ENCODE data around the gene FOXP1.
A peak's percentile ranks its signal among the peaks of the same experiment; 100 is the strongest.

FOXP1 gene

GRCh38 chr3:71397046-71397445, 186.5 kb downstream of the FOXP1 start:
- Histone ChIP-seq H2AFZ (ENCODE audit: low read depth, low read length) (no peak overlapping the region), H3K4me1 (ENCODE audit: low read length) (peaks cover 61% of the 10 kb centered on the region)
- TF ChIP-seq EZH2phosphoT487 (IDR thresholded peaks at IDR 0.05; ENCODE audit: low read depth) (no peak), CTCF (IDR thresholded peaks at IDR 0.05; ENCODE audit: low read depth, low read length) (peak; percentile 48)

GRCh38 chr3:71395927-71396695, 187.4 kb downstream of the FOXP1 start:
- H3K79me2 ChIP-seq (ENCODE audit: low read length): no peaks in the 10 kb centered on the region
- no peaks in the 10 kb centered on the region for H3K9me3 ChIP-seq (ENCODE audit: insufficient read depth, low read length)
- TF ChIP-seq EZH2phosphoT487 (IDR thresholded peaks at IDR 0.05; ENCODE audit: low read depth) (no peak), CTCF (IDR thresholded peaks at IDR 0.05; ENCODE audit: low read depth, low read length) (no peak)
- H3K4me1 ChIP-seq (ENCODE audit: low read length): peaks cover 70% of the 10 kb centered on the region
- no peak overlapping the region for H3K9ac ChIP-seq (ENCODE audit: low read length)
- H3K27me3 ChIP-seq (ENCODE audit: low read depth, low read length): peaks cover 69% of the 10 kb centered on the region
- H3K27ac ChIP-seq (ENCODE audit: low read length): no peak overlapping the region
- no peak overlapping the region for H2AFZ ChIP-seq (ENCODE audit: low read depth, low read length)
- no peaks in the 10 kb centered on the region for H3K36me3 ChIP-seq (replicated peaks; ENCODE audit: low read depth, low read length)
- H3K4me2 ChIP-seq (ENCODE audit: low read length): no peak overlapping the region
- H4K20me1 ChIP-seq (ENCODE audit: insufficient read depth, low read length): peaks cover 3% of the 10 kb centered on the region; the same call in 1 of the 2 replicates
- H3K4me3 ChIP-seq (ENCODE audit: low read length): no peak overlapping the region

More at GRCh38 chr3:71397046-71397445, 186.5 kb downstream of the FOXP1 start:
- peaks cover 74% of the 10 kb centered on the region for H3K27me3 ChIP-seq (ENCODE audit: low read depth, low read length)
- no peaks in the 10 kb centered on the region for H3K9me3 ChIP-seq (ENCODE audit: insufficient read depth, low read length)
- no peaks in the 10 kb centered on the region for H3K79me2 ChIP-seq (ENCODE audit: low read length)
- peak overlapping the region; percentile 74 for H3K4me2 ChIP-seq (ENCODE audit: low read length)
- H3K9ac ChIP-seq (ENCODE audit: low read length): no peak overlapping the region
- H3K36me3 ChIP-seq (replicated peaks; ENCODE audit: low read depth, low read length): no peaks in the 10 kb centered on the region
- no peak overlapping the region for H3K27ac ChIP-seq (ENCODE audit: low read length)
- peaks cover 3% of the 10 kb centered on the region; the same call in 1 of the 2 replicates for H4K20me1 ChIP-seq (ENCODE audit: insufficient read depth, low read length)
- H3K4me3 ChIP-seq (ENCODE audit: low read length): no peak overlapping the region

GRCh38 chr3:71395470-71395869, 188.1 kb downstream of the FOXP1 start:
- no peak overlapping the region for H3K27ac ChIP-seq (ENCODE audit: low read length)
- no peaks in the 10 kb centered on the region for H3K9me3 ChIP-seq (ENCODE audit: insufficient read depth, low read length)
- TF ChIP-seq CTCF (IDR thresholded peaks at IDR 0.05; ENCODE audit: low read depth, low read length) (no peak), EZH2phosphoT487 (IDR thresholded peaks at IDR 0.05; ENCODE audit: low read depth) (no peak)
- peaks cover 77% of the 10 kb centered on the region for H3K4me1 ChIP-seq (ENCODE audit: low read length)
- no peak overlapping the region for H2AFZ ChIP-seq (ENCODE audit: low read depth, low read length)
- peaks cover 3% of the 10 kb centered on the region; the same call in 1 of the 2 replicates for H4K20me1 ChIP-seq (ENCODE audit: insufficient read depth, low read length)
- H3K4me2 ChIP-seq (ENCODE audit: low read length): no peak overlapping the region
- no peak overlapping the region for H3K9ac ChIP-seq (ENCODE audit: low read length)
- H3K79me2 ChIP-seq (ENCODE audit: low read length): no peaks in the 10 kb centered on the region
- H3K27me3 ChIP-seq (ENCODE audit: low read depth, low read length): peaks cover 67% of the 10 kb centered on the region
- no peak overlapping the region for H3K4me3 ChIP-seq (ENCODE audit: low read length)
- H3K36me3 ChIP-seq (replicated peaks; ENCODE audit: low read depth, low read length): no peaks in the 10 kb centered on the region

GRCh38 chr3:71393745-71394144, 189.8 kb downstream of the FOXP1 start:
- Histone ChIP-seq H4K20me1 (ENCODE audit: insufficient read depth, low read length) (0 out of 2 replicates have a peak, but pooled peaks cover 3% of the 10 kb centered on the region), H3K79me2 (ENCODE audit: low read length) (no peaks in the 10 kb centered on the region), H3K4me3 (ENCODE audit: low read length) (peak overlapping the region; percentile 23), H3K27ac (ENCODE audit: low read length) (no peak overlapping the region), H2AFZ (ENCODE audit: low read depth, low read length) (no peak overlapping the region), H3K36me3 (replicated peaks; ENCODE audit: low read depth, low read length) (no peaks in the 10 kb centered on the region), H3K9ac (ENCODE audit: low read length) (no peak overlapping the region), H3K27me3 (ENCODE audit: low read depth, low read length) (peaks cover 50% of the 10 kb centered on the region), H3K9me3 (ENCODE audit: insufficient read depth, low read length) (no peaks in the 10 kb centered on the region), H3K4me2 (ENCODE audit: low read length) (peak overlapping the region; percentile 58), H3K4me1 (ENCODE audit: low read length) (peaks cover 89% of the 10 kb centered on the region)
- TF ChIP-seq EZH2phosphoT487 (IDR thresholded peaks at IDR 0.05; ENCODE audit: low read depth): no peak
- no peak for TF ChIP-seq CTCF (IDR thresholded peaks at IDR 0.05; ENCODE audit: low read depth, low read length)

All from OCI-LY3 (cell line).